Liver (tissue), 3 donors: ENCODE results near the gene MYH7B.

Source experiments
- ATF3 ChIP-seq: IDR thresholded peaks from 2 replicates; pipeline ENCODE4 v1.6.1; 2016; ENCODE audit warnings: antibody characterized with exemption
- CTCF ChIP-seq: fragments of 150-350 bp; IDR thresholded peaks from 2 replicates; pipeline ENCODE4 v1.5.1; 2017; ENCODE audit warnings: improper control_type of control experiment, low read depth, low read length; ENCODE audit not compliant: missing input control
- EGR1 ChIP-seq, 2 donors: IDR thresholded peaks; 2 replicates each; pipeline ENCODE4 v1.6.1; 2016 to 2018; ENCODE audit warnings: antibody characterized with exemption in 2 of 2, low read depth in 2 of 2
- GABPA ChIP-seq, 2 donors: IDR thresholded peaks in 1 of 2; conservative IDR thresholded peaks in 1 of 2; 2 replicates each; pipeline ENCODE4 v1.6.1; 2016; ENCODE audit warnings: antibody characterized with exemption in 2 of 2, mild to moderate bottlenecking in 1 of 2, moderate library complexity in 1 of 2
- HNF4G ChIP-seq: IDR thresholded peaks from 2 replicates; pipeline ENCODE4 v1.6.1; 2016; ENCODE audit warnings: antibody characterized with exemption
- JUND ChIP-seq, 2 donors: IDR thresholded peaks; 2 replicates each; pipeline ENCODE4 v1.6.1; 2016; ENCODE audit warnings: antibody characterized with exemption in 2 of 2
- MAX ChIP-seq: IDR thresholded peaks from 2 replicates; pipeline ENCODE4 v1.6.1; 2016; ENCODE audit warnings: antibody characterized with exemption
- RAD21 ChIP-seq, 2 donors: IDR thresholded peaks; 2 replicates each; pipeline ENCODE4 v1.6.1; 2016; ENCODE audit warnings: antibody characterized with exemption in 2 of 2, mild to moderate bottlenecking in 2 of 2
- RXRA ChIP-seq, 2 donors: IDR thresholded peaks; 2 replicates each; pipeline ENCODE4 v1.6.1; 2017 to 2018; ENCODE audit warnings: antibody characterized with exemption in 2 of 2, mild to moderate bottlenecking in 1 of 2
- SP1 ChIP-seq: IDR thresholded peaks from 2 replicates; pipeline ENCODE4 v1.6.1; 2018; ENCODE audit warnings: antibody characterized with exemption, mild to moderate bottlenecking
- TAF1 ChIP-seq: conservative IDR thresholded peaks from 2 replicates; pipeline ENCODE4 v1.6.1; 2016; ENCODE audit warnings: antibody characterized with exemption, mild to moderate bottlenecking
- YY1 ChIP-seq: IDR thresholded peaks from 2 replicates; pipeline ENCODE4 v1.6.1; 2016; ENCODE audit warnings: antibody characterized with exemption, mild to moderate bottlenecking
- donor health status: healthy.
- donor health status: healthy.

GRCh38 chr20:34996243-34997028, 40.8 kb downstream of the MYH7B start:
- no peak for TF ChIP-seq CTCF
- TF ChIP-seq MAX: no peak
- no peak for TF ChIP-seq TAF1
- TF ChIP-seq ATF3: no peak
- TF ChIP-seq JUND (IDR thresholded peaks at IDR 0.05): no peak
- no peak for TF ChIP-seq RAD21 (IDR thresholded peaks at IDR 0.05)
- no peak for TF ChIP-seq YY1
- TF ChIP-seq RXRA (IDR thresholded peaks at IDR 0.05): no peak
- no peak for TF ChIP-seq HNF4G
- TF ChIP-seq EGR1 (IDR thresholded peaks at IDR 0.05; ENCODE audit: low read depth in 2 of 2): no peak
- TF ChIP-seq SP1: no peak
- TF ChIP-seq GABPA (IDR thresholded peaks at IDR 0.05 in 1 of 2, conservative IDR thresholded peaks at IDR 0.05 in 1 of 2): no peak
